Measurements from ENCODE around the gene C9orf43. TPM values are rescaled to one million over a fixed set of nuclear protein-coding genes. Genes with fewer than 3 reads are reported as not detected.

Gene C9orf43
- total and polyA plus RNA-seq, 9 of the 15 experiments (the other 6 are each of a cell fraction or from before 2014, with no cell fraction given), result 0.21 to 0.58 (median 0.33) TPM

DNA sequence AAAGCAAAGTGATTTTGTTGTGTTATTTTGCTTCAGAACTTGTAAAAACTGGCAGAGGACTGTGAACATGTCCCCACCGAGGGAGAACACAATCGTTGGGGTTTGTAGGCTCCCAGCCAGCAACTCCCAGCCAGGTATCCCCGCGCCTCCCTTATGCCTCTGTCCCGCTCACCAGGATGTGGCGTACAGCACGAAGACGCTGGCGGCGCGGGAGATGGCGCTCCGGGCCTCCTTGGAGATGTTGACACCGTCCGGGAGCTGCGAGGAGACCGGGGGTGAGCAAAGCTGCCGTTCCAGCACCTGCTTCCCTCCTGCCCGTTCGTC is 702 bp upstream of the C9orf43 start (continued):
- TF ChIP-seq E2F4 (CRISPR knock-in tag; IDR thresholded peaks at IDR 0.05; ENCODE audit: low read depth) (no peak), ZNF444 (CRISPR knock-in tag; IDR thresholded peaks at IDR 0.05) (no peak), ZNF140 (CRISPR knock-in tag; IDR thresholded peaks at IDR 0.05) (no peak), NR2C1 (IDR thresholded peaks at IDR 0.05) (no peak), NR2C1 (tag; IDR thresholded peaks at IDR 0.05) (no peak), ZBTB1 (CRISPR knock-in tag; IDR thresholded peaks at IDR 0.05; ENCODE audit: borderline replicate concordance, low read depth) (0 out of 2 replicates have a peak, but pooled peaks have one; percentile 57), FOXP4 (CRISPR knock-in tag; IDR thresholded peaks at IDR 0.05; ENCODE audit: borderline replicate concordance) (peak; percentile 66; the same call in 1 of the 2 replicates), NFIC (IDR thresholded peaks at IDR 0.05) (no peak), OTX1 (CRISPR knock-in tag; IDR thresholded peaks at IDR 0.05) (0 out of 2 replicates have a peak, but pooled peaks have one; percentile 2), LCOR (CRISPR knock-in tag; IDR thresholded peaks at IDR 0.05) (0 out of 2 replicates have a peak, but pooled peaks have one; percentile 7), ZFP91 (CRISPR knock-in tag; IDR thresholded peaks at IDR 0.05) (no peak)
- TF ChIP-seq, protein P1, sequence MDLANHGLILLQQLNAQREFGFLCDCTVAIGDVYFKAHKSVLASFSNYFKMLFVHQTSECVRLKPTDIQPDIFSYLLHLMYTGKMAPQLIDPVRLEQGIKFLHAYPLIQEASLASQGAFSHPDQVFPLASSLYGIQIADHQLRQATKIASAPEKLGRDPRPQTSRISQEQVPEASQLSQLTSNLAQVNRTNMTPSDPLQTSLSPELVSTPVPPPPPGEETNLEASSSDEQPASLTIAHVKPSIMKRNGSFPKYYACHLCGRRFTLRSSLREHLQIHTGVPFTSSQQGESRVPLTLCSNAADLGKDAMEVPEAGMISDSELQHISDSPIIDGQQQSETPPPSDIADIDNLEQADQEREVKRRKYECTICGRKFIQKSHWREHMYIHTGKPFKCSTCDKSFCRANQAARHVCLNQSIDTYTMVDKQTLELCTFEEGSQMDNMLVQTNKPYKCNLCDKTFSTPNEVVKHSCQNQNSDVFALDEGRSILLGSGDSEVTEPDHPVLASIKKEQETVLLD (IDR thresholded peaks at IDR 0.05), result no peak
- TF ChIP-seq, protein P2, sequence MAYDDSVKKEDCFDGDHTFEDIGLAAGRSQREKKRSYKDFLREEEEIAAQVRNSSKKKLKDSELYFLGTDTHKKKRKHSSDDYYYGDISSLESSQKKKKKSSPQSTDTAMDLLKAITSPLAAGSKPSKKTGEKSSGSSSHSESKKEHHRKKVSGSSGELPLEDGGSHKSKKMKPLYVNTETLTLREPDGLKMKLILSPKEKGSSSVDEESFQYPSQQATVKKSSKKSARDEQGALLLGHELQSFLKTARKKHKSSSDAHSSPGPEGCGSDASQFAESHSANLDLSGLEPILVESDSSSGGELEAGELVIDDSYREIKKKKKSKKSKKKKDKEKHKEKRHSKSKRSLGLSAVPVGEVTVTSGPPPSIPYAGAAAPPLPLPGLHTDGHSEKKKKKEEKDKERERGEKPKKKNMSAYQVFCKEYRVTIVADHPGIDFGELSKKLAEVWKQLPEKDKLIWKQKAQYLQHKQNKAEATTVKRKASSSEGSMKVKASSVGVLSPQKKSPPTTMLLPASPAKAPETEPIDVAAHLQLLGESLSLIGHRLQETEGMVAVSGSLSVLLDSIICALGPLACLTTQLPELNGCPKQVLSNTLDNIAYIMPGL (CRISPR knock-in tag; IDR thresholded peaks at IDR 0.05), result no peak
- TF ChIP-seq, protein P3, sequence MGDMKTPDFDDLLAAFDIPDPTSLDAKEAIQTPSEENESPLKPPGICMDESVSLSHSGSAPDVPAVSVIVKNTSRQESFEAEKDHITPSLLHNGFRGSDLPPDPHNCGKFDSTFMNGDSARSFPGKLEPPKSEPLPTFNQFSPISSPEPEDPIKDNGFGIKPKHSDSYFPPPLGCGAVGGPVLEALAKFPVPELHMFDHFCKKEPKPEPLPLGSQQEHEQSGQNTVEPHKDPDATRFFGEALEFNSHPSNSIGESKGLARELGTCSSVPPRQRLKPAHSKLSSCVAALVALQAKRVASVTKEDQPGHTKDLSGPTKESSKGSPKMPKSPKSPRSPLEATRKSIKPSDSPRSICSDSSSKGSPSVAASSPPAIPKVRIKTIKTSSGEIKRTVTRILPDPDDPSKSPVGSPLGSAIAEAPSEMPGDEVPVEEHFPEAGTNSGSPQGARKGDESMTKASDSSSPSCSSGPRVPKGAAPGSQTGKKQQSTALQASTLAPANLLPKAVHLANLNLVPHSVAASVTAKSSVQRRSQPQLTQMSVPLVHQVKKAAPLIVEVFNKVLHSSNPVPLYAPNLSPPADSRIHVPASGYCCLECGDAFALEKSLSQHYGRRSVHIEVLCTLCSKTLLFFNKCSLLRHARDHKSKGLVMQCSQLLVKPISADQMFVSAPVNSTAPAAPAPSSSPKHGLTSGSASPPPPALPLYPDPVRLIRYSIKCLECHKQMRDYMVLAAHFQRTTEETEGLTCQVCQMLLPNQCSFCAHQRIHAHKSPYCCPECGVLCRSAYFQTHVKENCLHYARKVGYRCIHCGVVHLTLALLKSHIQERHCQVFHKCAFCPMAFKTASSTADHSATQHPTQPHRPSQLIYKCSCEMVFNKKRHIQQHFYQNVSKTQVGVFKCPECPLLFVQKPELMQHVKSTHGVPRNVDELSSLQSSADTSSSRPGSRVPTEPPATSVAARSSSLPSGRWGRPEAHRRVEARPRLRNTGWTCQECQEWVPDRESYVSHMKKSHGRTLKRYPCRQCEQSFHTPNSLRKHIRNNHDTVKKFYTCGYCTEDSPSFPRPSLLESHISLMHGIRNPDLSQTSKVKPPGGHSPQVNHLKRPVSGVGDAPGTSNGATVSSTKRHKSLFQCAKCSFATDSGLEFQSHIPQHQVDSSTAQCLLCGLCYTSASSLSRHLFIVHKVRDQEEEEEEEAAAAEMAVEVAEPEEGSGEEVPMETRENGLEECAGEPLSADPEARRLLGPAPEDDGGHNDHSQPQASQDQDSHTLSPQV (IDR thresholded peaks at IDR 0.05), result no peak
